Cardiac septum (tissue), 1 donor: ENCODE measurements around the gene ERMARD. TPM values are rescaled to one million over a fixed set of nuclear protein-coding genes. Genes with fewer than 3 reads are reported as not detected.

Experiments used
- DNase-seq: peaks from one replicate; pipeline ENCODE4 v3.0.0-alpha.2; 2020; ENCODE audit warnings: low spot score
- intact Hi-C: fragments of 100-400 bp; cut with DNase I; formaldehyde crosslinking; loops from one replicate; pipeline ENCODE4 v1.14.0; 2022
- total RNA-seq: library from RNA; stranded (reverse); fragmentation: NEBNext Ultra II Directional; extraction: Animal tissue kit (Norgen Biotek cat#: 25700); gene quantifications from one replicate; pipeline ENCODE4 v1.2.1, GENCODE V29; 2021
- donor health status: DM: no; HTN: no; CAD: no.

Gene ERMARD
- total RNA-seq, 1 donor from 2014 or later, result 11.3 TPM

- DNase-seq, result no peak
- intact Hi-C loops, result no loop called here
Observed at GRCh38 chr6:169811072-169811471, 59.6 kb downstream of the ERMARD start.

- DNase-seq, result no peak
- intact Hi-C loops, result no loop called here
Observed at GRCh38 chr6:169811521-169812256, 60.3 kb downstream of the ERMARD start.

- DNase-seq, result no peak
- intact Hi-C loops, result no loop called here
Observed at GRCh38 chr6:169812257-169812644, 60.8 kb downstream of the ERMARD start.

- DNase-seq, result no peak
- intact Hi-C loops, result no loop called here
Observed at GRCh38 chr6:169813969-169814368, 62.5 kb downstream of the ERMARD start.

- no peak for DNase-seq
- intact Hi-C loops, result no loop called here
Observed at GRCh38 chr6:169816054-169816453, 64.6 kb downstream of the ERMARD start.

GRCh38 chr6:169816975-169817374, 65.6 kb downstream of the ERMARD start:
- no peak for DNase-seq
- intact Hi-C loops, result no loop called here

GRCh38 chr6:169820358-169820757, 68.9 kb downstream of the ERMARD start:
- no peak for DNase-seq
- intact Hi-C loops, result no loop called here

GRCh38 chr6:169824021-169824420, 72.6 kb downstream of the ERMARD start:
- peak; percentile 62 for DNase-seq
- intact Hi-C loops, result no loop called here

GRCh38 chr6:169824848-169825557, 73.6 kb downstream of the ERMARD start:
- intact Hi-C loops, result no loop called here
- no peak for DNase-seq

GRCh38 chr6:169825558-169826225, 74.3 kb downstream of the ERMARD start:
- intact Hi-C loops, result no loop called here
- peak; percentile 44 for DNase-seq

GRCh38 chr6:169826697-169827096, 75.3 kb downstream of the ERMARD start:
- intact Hi-C loops, result no loop called here
- no peak for DNase-seq

- peak; percentile 38 for DNase-seq
- intact Hi-C loops, result no loop called here
Observed at GRCh38 chr6:169827290-169827717, 75.9 kb downstream of the ERMARD start.

- intact Hi-C loops, result no loop called here
- no peak for DNase-seq
Observed at GRCh38 chr6:169828176-169828575, 76.8 kb downstream of the ERMARD start.

- intact Hi-C loops, result loop anchor here (2.0 kb wide), 2 partner anchors 463 to 699 kb away; no protein-coding TSS in a partner anchor
- DNase-seq, result no peak
Observed at GRCh38 chr6:169829786-169830185, 78.4 kb downstream of the ERMARD start.

GRCh38 chr6:169830876-169831275, 79.5 kb downstream of the ERMARD start:
- intact Hi-C loops, result loop anchor here (2.0 kb wide), 2 partner anchors 462 to 698 kb away; no protein-coding TSS in a partner anchor
- DNase-seq, result no peak

Other genes with a start within 250 kb of the ERMARD start
- 7.2 TPM for gene WDR27, start 49.6 kb upstream of the ERMARD start, total RNA-seq
- 13.6 TPM for gene C6orf120, start 49.5 kb upstream of the ERMARD start, total RNA-seq
- 56.6 TPM for gene PHF10, start 27.1 kb upstream of the ERMARD start, total RNA-seq
- gene DYNLT2, start 50 bp upstream of the ERMARD start, total RNA-seq, result 0.83 TPM